AG04449 (cell line): ENCODE data around the gene CEBPG.

Experiments
- CTCF ChIA-PET: fragments of 350-600 bp; formaldehyde crosslinking; extraction: SDS; loops from one replicate; lab custom pipeline; 2021; ENCODE audit warnings: antibody characterized with exemption; lab: Yijun Ruan, JAX
- POLR2A ChIA-PET: fragments of 400-600, 350-600 bp; formaldehyde crosslinking; extraction: SDS; loops from one replicate; lab custom pipeline; 2020; ENCODE audit warnings: antibody characterized with exemption, inconsistent platforms; lab: Yijun Ruan, JAX
- DNase-seq: peaks from one replicate; pipeline ENCODE4 v3.0.0-alpha.2; 2010; ENCODE audit warnings: low read depth, low spot score
- H3K4me3 ChIP-seq: 2 replicates; pipeline ENCODE4 v1.5.1; 2011; ENCODE audit warnings: low read depth, mild to moderate bottlenecking, control low read depth, low read length
- CTCF ChIP-seq: IDR thresholded peaks from one replicate; pipeline ENCODE4 v1.5.1; 2011; ENCODE audit warnings: mild to moderate bottlenecking, moderate library complexity, low read length, control low read depth, inconsistent platforms; ENCODE audit not compliant: insufficient read depth; ENCODE audit errors: missing control alignments

CEBPG gene

GRCh38 chr19:33348301-33349010 is 25.1 kb upstream of the CEBPG start:
- ChIA-PET POLR2A (no interaction called here), CTCF (interaction anchor here (0.6 to 0.7 kb wide), 2 partner anchors 13 to 44 kb away, joined by 3 read pairs; no protein-coding TSS in a partner anchor)
- H3K4me3 ChIP-seq = no peak overlapping the region
- DNase-seq = no peak
- no peak for TF ChIP-seq CTCF

- H3K4me3 ChIP-seq = no peak overlapping the region
- no peak for DNase-seq
- TF ChIP-seq CTCF = no peak
- CTCF ChIA-PET = no interaction called here
- POLR2A ChIA-PET = interaction anchor here (0.5 kb wide), 1 partner anchor 39 kb away, joined by 4 read pairs; no protein-coding TSS in a partner anchor
Observed at GRCh38 chr19:33349319-33350289, 23.9 kb upstream of the CEBPG start.

GRCh38 chr19:33350538-33351309 is 22.8 kb upstream of the CEBPG start:
- POLR2A ChIA-PET = no interaction called here
- no peak for DNase-seq

DNA sequence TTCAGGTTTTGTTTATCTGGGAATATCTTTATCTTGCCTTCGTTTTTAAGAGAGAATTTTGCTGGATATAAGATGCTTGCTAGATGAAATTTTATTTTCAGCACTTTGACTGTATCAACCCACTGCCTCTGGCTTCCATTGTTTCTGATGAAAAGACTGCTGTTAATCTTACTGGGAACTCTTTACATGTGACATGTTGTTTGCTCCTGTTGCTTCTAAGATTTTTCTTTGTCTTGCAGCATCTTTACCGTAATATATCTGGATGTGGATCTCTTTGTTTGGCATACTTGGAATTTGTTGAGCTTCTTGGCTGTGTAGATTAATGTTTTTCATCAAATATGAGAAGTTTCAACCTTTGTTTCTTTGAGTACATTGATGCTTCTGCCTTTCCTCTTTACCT is 18.0 kb upstream of the CEBPG start:
- POLR2A ChIA-PET = interaction anchor here (0.6 kb wide), 1 partner anchor 63 kb away, joined by 3 read pairs; no protein-coding TSS in a partner anchor
- CTCF ChIA-PET = no interaction called here
- TF ChIP-seq CTCF = no peak

More at GRCh38 chr19:33350538-33351309, 22.8 kb upstream of the CEBPG start:
- no peak for TF ChIP-seq CTCF
- no peak overlapping the region for H3K4me3 ChIP-seq
- CTCF ChIA-PET = interaction anchor here (0.7 kb wide), 1 partner anchor 174 kb away, joined by 3 read pairs; no protein-coding TSS in a partner anchor

GRCh38 chr19:33357556-33357955 is 16.0 kb upstream of the CEBPG start:
- ChIA-PET POLR2A (no interaction called here), CTCF (interaction anchor here (1.0 to 1.3 kb wide), 3 partner anchors 10 to 58 kb away, joined by 3 read pairs; no protein-coding TSS in a partner anchor)
- no peak for TF ChIP-seq CTCF
- H3K4me3 ChIP-seq = no peak overlapping the region
- DNase-seq = no peak

More for the DNA sequence above, 18.0 kb upstream of the CEBPG start:
- no peak overlapping the region for H3K4me3 ChIP-seq
- DNase-seq = no peak
